GM23248 (cell line): Measurements from ENCODE around the gene GGT6. TPM values are rescaled to one million over a fixed set of nuclear protein-coding genes. Genes with fewer than 3 reads are reported as not detected.
A peak's percentile ranks its signal among the peaks of the same experiment; 100 is the strongest.

Experiments
- DNase-seq: peaks from one replicate; pipeline ENCODE4 v3.0.0-alpha.2; 2015
- H2AFZ ChIP-seq: fragments of 200-600 bp; sonication (generic); 2 replicates; pipeline ENCODE4 v1.6.1; 2016; ENCODE audit warnings: antibody characterized with exemption
- H3F3A ChIP-seq: fragments of 200-600 bp; sonication (generic); 2 replicates; pipeline ENCODE4 v1.6.1; 2016; ENCODE audit warnings: mild to moderate bottlenecking, antibody characterized with exemption, mixed run types; ENCODE audit not compliant: insufficient read depth
- H3K27ac ChIP-seq: fragments of 200-600 bp; sonication (generic); 2 replicates; pipeline ENCODE4 v1.5.1; 2016; ENCODE audit warnings: mild to moderate bottlenecking
- H3K27me3 ChIP-seq: fragments of 200-600 bp; sonication (generic); replicated peaks from 2 replicates; pipeline ENCODE4 v1.6.1; 2016; ENCODE audit warnings: mild to moderate bottlenecking; ENCODE audit not compliant: insufficient read depth
- H3K36me3 ChIP-seq: fragments of 200-600 bp; sonication (generic); 2 replicates; pipeline ENCODE4 v1.6.1; 2016; ENCODE audit warnings: low read depth, mild to moderate bottlenecking
- H3K4me1 ChIP-seq: fragments of 200-600 bp; sonication (generic); 2 replicates; pipeline ENCODE4 v1.6.1; 2016; ENCODE audit warnings: mild to moderate bottlenecking; ENCODE audit not compliant: insufficient read depth
- H3K4me2 ChIP-seq: fragments of 200-600 bp; sonication (generic); one replicate; pipeline ENCODE4 v1.6.1; 2016; ENCODE audit warnings: mild to moderate bottlenecking; ENCODE audit not compliant: unreplicated experiment
- H3K4me3 ChIP-seq: fragments of 200-600 bp; sonication (generic); 2 replicates; pipeline ENCODE4 v1.5.1; 2016; ENCODE audit warnings: mild to moderate bottlenecking
- H3K79me2 ChIP-seq: fragments of 200-600 bp; sonication (generic); 2 replicates; pipeline ENCODE4 v1.6.1; 2016; ENCODE audit warnings: mild to moderate bottlenecking; ENCODE audit not compliant: insufficient read depth
- H3K9ac ChIP-seq: fragments of 200-600 bp; sonication (generic); 2 replicates; pipeline ENCODE4 v1.6.1; 2016; ENCODE audit warnings: mild to moderate bottlenecking
- H3K9me2 ChIP-seq: fragments of 200-600 bp; sonication (generic); 2 replicates; pipeline ENCODE4 v1.6.1; 2016; ENCODE audit warnings: mixed run types, mild to moderate bottlenecking, moderate library complexity; ENCODE audit not compliant: insufficient read depth
- H3K9me3 ChIP-seq: fragments of 200-600 bp; sonication (generic); one replicate; pipeline ENCODE4 v1.6.1; 2017; ENCODE audit warnings: low read depth
- H4K20me1 ChIP-seq: fragments of 200-600 bp; sonication (generic); 2 replicates; pipeline ENCODE4 v1.6.0; 2016; ENCODE audit not compliant: insufficient read depth
- EZH2 ChIP-seq: fragments of 200-600 bp; sonication (generic); IDR thresholded peaks from 2 replicates; pipeline ENCODE4 v1.6.1; 2018; ENCODE audit warnings: antibody characterized with exemption, mild to moderate bottlenecking; ENCODE audit not compliant: insufficient read depth, poor library complexity, severe bottlenecking
- EZH2phosphoT487 ChIP-seq: fragments of 200-600 bp; sonication (generic); IDR thresholded peaks from 2 replicates; pipeline ENCODE4 v1.6.1; 2018; ENCODE audit warnings: antibody characterized with exemption, moderate library complexity, mild to moderate bottlenecking, low read depth; ENCODE audit not compliant: insufficient read depth
- WGBS, 2 experiments: methylation state at CpG; one replicate each; pipeline ENCODE4 v1.1.6; 2015 to 2017; ENCODE audit warnings: low lambda C conversion rate in 2 of 2, low coverage in 1 of 2; ENCODE audit errors: missing lambda C conversion rate in 2 of 2; 5-methylcytosine and 5-hydroxymethylcytosine counted together
- in situ Hi-C: fragments of 300-500 bp; cut with MboI; formaldehyde crosslinking; loops from 2 replicates; pipeline ENCODE4 v1.15.0; 2020
- polyA plus RNA-seq: library from polyadenylated mRNA; unstranded; fragments of >200 nt; fragmentation: Nextera tagmentation; extraction: Ambion mirVana; gene quantifications from 2 replicates; pipeline ENCODE4 v1.2.1, GENCODE V29; 2016
- total RNA-seq: library from RNA; depleted of rRNA; stranded (reverse); fragments of >200 nt; shearing (Covaris generic); gene quantifications from 2 replicates; pipeline ENCODE4 v1.2.3, GENCODE V29; 2014

The GGT6 gene
- total and polyA plus RNA-seq, 2 experiments from 2014 or later, result not detected

GRCh38 chr17:4555873-4556759 is 4.3 kb downstream of the GGT6 start:
- Histone ChIP-seq H3K79me2 (peaks cover 36% of the 10 kb centered on the region), H3K36me3 (peaks cover 17% of the 10 kb centered on the region; the same call in 1 of the 2 replicates), H3K9me2 (no peaks in the 10 kb centered on the region), H3K4me1 (0 out of 2 replicates have a peak, but pooled peaks cover 2% of the 10 kb centered on the region), H3F3A (no peaks in the 10 kb centered on the region), H3K9ac (peak overlapping the region; percentile 89), H3K4me3 (peak overlapping the region; percentile 92), H3K9me3 (no peaks in the 10 kb centered on the region), H2AFZ (peak overlapping the region; percentile 99), H3K27ac (peak overlapping the region; percentile 73), H4K20me1 (no peaks in the 10 kb centered on the region), H3K4me2 (peak overlapping the region; percentile 97), H3K27me3 (no peaks in the 10 kb centered on the region)
- TF ChIP-seq EZH2 (no peak), EZH2phosphoT487 (no peak)
- DNase-seq, result no peak
- in situ Hi-C loops, result no loop called here
- WGBS, 2 experiments, result 56 to 57% methylated on average over 17 of the region's 17 CpGs

- H3K36me3 ChIP-seq, result peaks cover 20% of the 10 kb centered on the region; the same call in 1 of the 2 replicates
- no peaks in the 10 kb centered on the region for H3K9me2 ChIP-seq
- 1 to 2% methylated on average over 69 of the region's 69 CpGs for WGBS, 2 experiments
- peak within 1 kb of the TSS; percentile 92 for H3K4me3 ChIP-seq
- H3K27me3 ChIP-seq, result no peaks in the 10 kb centered on the region
- TF ChIP-seq EZH2 (no peak), EZH2phosphoT487 (no peak)
- no peaks in the 10 kb centered on the region for H3K9me3 ChIP-seq
- no peaks in the 10 kb centered on the region for H3F3A ChIP-seq
- 0 out of 2 replicates have a peak, but pooled peaks cover 2% of the 10 kb centered on the region for H3K4me1 ChIP-seq
- peaks cover 39% of the 10 kb centered on the region for H3K79me2 ChIP-seq
- DNase-seq, result peak; percentile 99
- H3K4me2 ChIP-seq, result peak within 1 kb of the TSS; percentile 97
- in situ Hi-C loops, result no loop called here
- no peaks in the 10 kb centered on the region for H4K20me1 ChIP-seq
- peak within 1 kb of the TSS; percentile 99 for H2AFZ ChIP-seq
- peak within 1 kb of the TSS; percentile 89 for H3K9ac ChIP-seq
- peak within 1 kb of the TSS; percentile 73 for H3K27ac ChIP-seq
Observed at GRCh38 chr17:4554997-4555799, 5.2 kb downstream of the GGT6 start, which contains the start of gene MYBBP1A. MYBBP1A (minus strand) TSS chr17:4555384; CDS start chr17:4555324, 60 bp downstream.

- H3K27me3 ChIP-seq, result no peaks in the 10 kb centered on the region
- no peaks in the 10 kb centered on the region for H4K20me1 ChIP-seq
- peaks cover 39% of the 10 kb centered on the region for H3K79me2 ChIP-seq
- in situ Hi-C loops, result no loop called here
- no peaks in the 10 kb centered on the region for H3K9me2 ChIP-seq
- no peak for TF ChIP-seq EZH2phosphoT487
- TF ChIP-seq EZH2, result no peak
- no peak for DNase-seq
- H3K9me3 ChIP-seq, result no peaks in the 10 kb centered on the region
- H3K36me3 ChIP-seq, result peaks cover 24% of the 10 kb centered on the region; the same call in 1 of the 2 replicates
- H3K9ac ChIP-seq, result peak overlapping the region; percentile 89
- H3K27ac ChIP-seq, result 0 out of 2 replicates have a peak overlapping the region, but pooled peaks have one; percentile 12
- no peaks in the 10 kb centered on the region for H3F3A ChIP-seq
- 8 to 9% methylated on average over 17 to 18 of the region's 18 CpGs for WGBS, 2 experiments
- 0 out of 2 replicates have a peak, but pooled peaks cover 2% of the 10 kb centered on the region for H3K4me1 ChIP-seq
- H2AFZ ChIP-seq, result peak overlapping the region; percentile 99
- H3K4me3 ChIP-seq, result peak overlapping the region; percentile 92
- H3K4me2 ChIP-seq, result peak overlapping the region; percentile 97
Observed at GRCh38 chr17:4554441-4554996, 5.9 kb downstream of the GGT6 start.

- Histone ChIP-seq H3K9ac (peak overlapping the region; percentile 89), H3K4me1 (0 out of 2 replicates have a peak, but pooled peaks cover 2% of the 10 kb centered on the region), H3K27me3 (no peaks in the 10 kb centered on the region), H2AFZ (no peak overlapping the region), H3F3A (no peaks in the 10 kb centered on the region), H3K27ac (no peak overlapping the region), H3K79me2 (peaks cover 39% of the 10 kb centered on the region), H3K4me3 (peak overlapping the region; percentile 92), H3K36me3 (peaks cover 24% of the 10 kb centered on the region; the same call in 1 of the 2 replicates), H3K9me2 (no peaks in the 10 kb centered on the region), H3K4me2 (no peak overlapping the region), H3K9me3 (no peaks in the 10 kb centered on the region), H4K20me1 (no peaks in the 10 kb centered on the region)
- in situ Hi-C loops, result no loop called here
- DNase-seq, result no peak
- 64 to 67% methylated on average over 9 of the region's 9 CpGs for WGBS, 2 experiments
- TF ChIP-seq EZH2 (no peak), EZH2phosphoT487 (no peak)
Observed at GRCh38 chr17:4553669-4554068, 6.7 kb downstream of the GGT6 start.
